ENCODE measurements around the gene MSL3B.

DNA sequence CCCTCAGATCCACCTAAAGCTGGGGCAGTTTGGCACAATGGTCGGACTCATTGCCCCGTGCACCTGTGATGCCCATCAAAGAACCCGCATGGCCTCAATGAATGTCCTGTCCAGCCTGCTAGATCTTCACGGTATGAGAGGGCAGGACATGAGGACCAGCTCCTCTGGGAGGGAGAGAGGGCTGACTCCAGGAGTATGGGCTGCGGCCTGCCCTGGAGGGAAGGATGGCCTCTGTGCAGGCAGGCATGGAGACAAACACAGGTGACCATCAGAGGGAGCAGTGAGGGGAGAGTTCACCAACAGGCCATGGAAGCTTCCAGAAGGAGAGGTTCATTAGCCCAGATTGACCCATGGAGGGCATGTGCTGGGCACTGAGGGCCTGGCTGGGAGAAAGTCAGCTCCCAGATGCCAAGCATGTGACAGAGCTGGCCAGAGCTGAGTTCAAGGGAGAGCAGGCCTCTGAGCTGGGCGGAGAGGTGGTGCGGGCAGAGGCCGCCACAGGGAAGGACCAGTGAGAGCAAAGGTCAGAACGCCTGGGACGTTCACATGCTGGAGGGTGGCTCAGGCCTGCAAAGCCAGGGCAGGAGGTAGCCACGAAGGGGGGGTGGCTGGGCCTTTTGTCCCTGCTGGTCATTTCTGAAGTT, 50.1 kb downstream of the MSL3B start:
- TF ChIP-seq, protein P1, sequence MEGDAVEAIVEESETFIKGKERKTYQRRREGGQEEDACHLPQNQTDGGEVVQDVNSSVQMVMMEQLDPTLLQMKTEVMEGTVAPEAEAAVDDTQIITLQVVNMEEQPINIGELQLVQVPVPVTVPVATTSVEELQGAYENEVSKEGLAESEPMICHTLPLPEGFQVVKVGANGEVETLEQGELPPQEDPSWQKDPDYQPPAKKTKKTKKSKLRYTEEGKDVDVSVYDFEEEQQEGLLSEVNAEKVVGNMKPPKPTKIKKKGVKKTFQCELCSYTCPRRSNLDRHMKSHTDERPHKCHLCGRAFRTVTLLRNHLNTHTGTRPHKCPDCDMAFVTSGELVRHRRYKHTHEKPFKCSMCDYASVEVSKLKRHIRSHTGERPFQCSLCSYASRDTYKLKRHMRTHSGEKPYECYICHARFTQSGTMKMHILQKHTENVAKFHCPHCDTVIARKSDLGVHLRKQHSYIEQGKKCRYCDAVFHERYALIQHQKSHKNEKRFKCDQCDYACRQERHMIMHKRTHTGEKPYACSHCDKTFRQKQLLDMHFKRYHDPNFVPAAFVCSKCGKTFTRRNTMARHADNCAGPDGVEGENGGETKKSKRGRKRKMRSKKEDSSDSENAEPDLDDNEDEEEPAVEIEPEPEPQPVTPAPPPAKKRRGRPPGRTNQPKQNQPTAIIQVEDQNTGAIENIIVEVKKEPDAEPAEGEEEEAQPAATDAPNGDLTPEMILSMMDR (IDR thresholded peaks at IDR 0.05 in 4 of 5, conservative IDR thresholded peaks at IDR 0.05 in 1 of 5): no peak
- TF ChIP-seq POLR2A (IDR thresholded peaks at IDR 0.05): no peak
